ENCODE measurements around the gene CLMN.
"Not testable (repeated sequence)": the region's sequence is repeated elsewhere in the genome, so short reads cannot be mapped to it uniquely, and the experiment has no call there.

Gene CLMN

GRCh38 chr14:95138876-95139275 lies 180.8 kb downstream of the CLMN start:
- TF ChIP-seq CTCF (conservative IDR thresholded peaks at IDR 0.05; ENCODE audit: low read depth, low read length), result no peak
- no peak overlapping the region for H3K4me3 ChIP-seq (ENCODE audit: low read length)
- DNase-seq (ENCODE audit: low read depth), result no peak

- not testable (repeated sequence) for DNase-seq (ENCODE audit: low read depth)
These were observed 181.3 kb downstream of the CLMN start for GRCh38 chr14:95138455-95138854.

GRCh38 chr14:95137804-95138167 lies 181.9 kb downstream of the CLMN start:
- H3K4me3 ChIP-seq (ENCODE audit: low read length), result no peak overlapping the region
- no peak for DNase-seq (ENCODE audit: low read depth)
- no peak for TF ChIP-seq CTCF (conservative IDR thresholded peaks at IDR 0.05; ENCODE audit: low read depth, low read length)

More at GRCh38 chr14:95138455-95138854, 181.3 kb downstream of the CLMN start:
- not testable (repeated sequence) for H3K4me3 ChIP-seq (ENCODE audit: low read length)

DNA sequence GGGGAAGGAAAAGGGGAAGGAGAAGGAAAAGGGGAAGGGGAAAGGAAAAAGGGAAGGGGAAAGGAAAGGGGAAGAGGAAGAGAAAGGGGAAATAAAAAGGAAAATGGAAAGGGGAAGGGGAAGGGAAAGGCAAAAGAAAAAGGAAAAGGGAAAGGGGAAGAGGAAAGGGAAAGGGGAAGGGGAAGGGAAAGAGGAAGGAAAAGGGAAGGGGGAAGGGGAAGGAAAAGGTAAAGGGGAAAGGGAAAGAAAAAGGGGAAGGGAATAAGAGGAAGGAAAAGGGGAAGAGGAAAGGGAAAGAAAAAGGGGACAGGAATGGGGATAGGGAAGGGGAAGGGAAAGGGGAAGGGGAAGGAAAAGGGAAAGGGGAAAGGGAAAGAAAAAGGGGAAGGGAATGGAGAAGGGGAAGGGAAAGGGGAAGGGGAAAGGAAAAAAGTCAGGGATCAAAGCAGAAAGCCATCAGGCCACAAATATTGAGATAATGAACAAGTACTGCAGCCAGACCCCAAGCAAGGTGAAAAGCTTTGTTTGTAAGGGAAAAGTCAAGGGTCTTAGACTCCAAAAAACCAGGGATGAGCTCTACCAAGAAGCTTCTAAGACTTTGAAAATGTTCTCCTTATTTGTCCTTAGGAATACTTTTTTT lies 182.4 kb downstream of the CLMN start:
- H3K4me3 ChIP-seq (ENCODE audit: low read length), result no peak overlapping the region
- no peak for TF ChIP-seq CTCF (conservative IDR thresholded peaks at IDR 0.05; ENCODE audit: low read depth, low read length)
- DNase-seq (ENCODE audit: low read depth), result no peak

DNA sequence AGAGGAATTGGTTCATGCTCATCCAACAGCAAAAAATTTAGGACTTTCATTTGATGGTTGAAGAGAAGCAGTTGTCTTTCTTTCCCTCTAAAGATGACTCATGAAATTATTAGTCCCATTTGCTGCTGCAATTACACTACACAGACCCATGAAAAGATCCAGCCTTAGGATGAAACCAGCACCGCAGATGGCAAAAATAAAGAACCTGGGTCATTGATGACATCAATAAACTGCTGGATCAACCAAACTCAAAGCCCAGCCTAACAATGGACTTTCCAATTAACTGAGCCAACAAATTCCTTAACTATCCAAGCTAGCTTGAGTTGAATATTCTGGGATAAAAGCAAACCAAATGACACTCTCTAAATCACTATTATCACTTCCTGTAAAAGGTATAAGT lies 183.1 kb downstream of the CLMN start:
- H3K4me3 ChIP-seq (ENCODE audit: low read length), result no peak overlapping the region
- TF ChIP-seq CTCF (conservative IDR thresholded peaks at IDR 0.05; ENCODE audit: low read depth, low read length), result no peak
- DNase-seq (ENCODE audit: low read depth), result no peak

DNA sequence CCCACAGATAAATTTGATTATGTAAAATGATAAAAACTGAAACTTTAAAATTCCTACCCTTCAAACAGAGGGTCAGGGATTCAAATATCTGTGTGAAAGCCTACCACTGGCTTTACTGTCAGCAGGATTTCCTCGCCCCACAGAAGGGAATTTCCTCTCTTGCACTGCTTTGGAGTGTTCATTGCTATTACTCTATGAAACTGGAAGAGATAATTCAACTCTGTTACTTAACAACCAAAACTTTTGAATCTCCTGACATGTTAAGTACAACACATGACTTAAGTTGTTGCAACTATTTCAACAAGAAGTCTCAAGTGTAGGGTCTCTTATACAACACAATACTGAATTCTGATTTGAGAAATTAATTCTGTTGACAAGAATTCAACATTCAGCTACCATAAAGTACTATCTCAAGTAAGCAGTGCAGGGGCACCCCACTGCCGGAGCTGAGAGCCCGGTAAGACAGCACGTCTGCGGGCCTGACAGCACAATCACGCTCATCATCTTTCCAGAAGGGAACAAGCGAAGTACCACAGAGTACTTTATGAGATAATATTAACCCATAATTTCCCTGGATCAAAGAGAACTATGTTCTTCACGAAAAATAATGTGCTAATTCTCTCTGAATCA lies 185.3 kb downstream of the CLMN start:
- DNase-seq (ENCODE audit: low read depth), result no peak
- no peak for TF ChIP-seq CTCF (conservative IDR thresholded peaks at IDR 0.05; ENCODE audit: low read depth, low read length)
- no peak overlapping the region for H3K4me3 ChIP-seq (ENCODE audit: low read length)

GRCh38 chr14:95133282-95133681 lies 186.4 kb downstream of the CLMN start:
- TF ChIP-seq CTCF (conservative IDR thresholded peaks at IDR 0.05; ENCODE audit: low read depth, low read length), result no peak
- no peak for DNase-seq (ENCODE audit: low read depth)
- no peak overlapping the region for H3K4me3 ChIP-seq (ENCODE audit: low read length)
